H1 (cell line): ENCODE measurements around the gene RERE. TPM values are rescaled to one million over a fixed set of nuclear protein-coding genes. Genes with fewer than 3 reads are reported as not detected.

Source experiments
- SRF ChIP-seq: IDR thresholded peaks from 2 replicates; pipeline ENCODE4 v1.6.1; 2011; ENCODE audit warnings: mild to moderate bottlenecking, low read depth, low read length, moderate library complexity
- USF2 ChIP-seq: IDR thresholded peaks from 2 replicates; pipeline ENCODE4 v1.6.1; 2011; ENCODE audit warnings: low read length, improper control_type of control experiment
- polyA plus RNA-seq, 7 experiments: library from polyadenylated mRNA; depleted of rRNA in 3 of 7; stranded (reverse) in 5 of 7; unstranded in 2 of 7; fragments of >200 nt in 5 of 7; fragments of 200-250 nt in 2 of 7; gene quantifications; 1 replicate in 5 of 7; 2 replicates in 1 of 7; 4 replicates in 1 of 7; pipeline versions ENCODE4 v1.2.1 to v1.2.3, GENCODE V29; 2011 to 2013; ENCODE audit warnings: missing spikeins in 2 of 7, mixed read lengths in 2 of 7
- total RNA-seq: library from RNA; stranded (reverse); fragmentation: NEBNext Ultra II Directional; extraction: Animal tissue kit (Norgen Biotek cat#: 25700); gene quantifications from 2 replicates; pipeline ENCODE4 v1.2.1, GENCODE V29; 2021

RERE gene
- total and polyA plus RNA-seq, 2 of the 8 experiments (the other 6 are each of a cell fraction or from before 2014, with no cell fraction given) = 15.3 to 142 TPM

GRCh38 chr1:8847990-8848389, 30.6 kb upstream of the RERE start (continued):
- TF ChIP-seq USF2 (no peak), SRF (no peak)
